H9 (cell line): ENCODE measurements around the gene PIAS2. TPM values are rescaled to one million over a fixed set of nuclear protein-coding genes. Genes with fewer than 3 reads are reported as not detected.

Experiments
- DNase-seq: peaks from one replicate; pipeline ENCODE4 v3.0.0-alpha.2; 2017
- H2AFZ ChIP-seq: one replicate; pipeline ENCODE4 v1.6.1; 2013; ENCODE audit warnings: mild to moderate bottlenecking, low read length, control low read depth, moderate library complexity
- H2AK5ac ChIP-seq: 2 replicates; pipeline ENCODE4 v1.6.1; 2013; ENCODE audit warnings: low read length, control low read depth, mixed read lengths; ENCODE audit not compliant: insufficient read length
- H2BK120ac ChIP-seq: one replicate; pipeline ENCODE4 v1.6.1; 2013; ENCODE audit warnings: low read depth, mild to moderate bottlenecking, low read length, control low read depth, inconsistent platforms; ENCODE audit not compliant: poor library complexity, severe bottlenecking
- H2BK12ac ChIP-seq: 2 replicates; pipeline ENCODE4 v1.6.1; 2013; ENCODE audit warnings: low read length, control low read depth, mixed read lengths, low read depth; ENCODE audit not compliant: insufficient read length
- H2BK15ac ChIP-seq: 2 replicates; pipeline ENCODE4 v1.6.1; 2013; ENCODE audit warnings: low read depth, low read length, control low read depth
- H2BK20ac ChIP-seq: one replicate; pipeline ENCODE4 v1.6.1; 2013; ENCODE audit warnings: low read depth, mild to moderate bottlenecking, low read length, control low read depth, inconsistent platforms; ENCODE audit not compliant: poor library complexity, severe bottlenecking
- H2BK5ac ChIP-seq: 2 replicates; pipeline ENCODE4 v1.6.1; 2013; ENCODE audit warnings: low read length, control low read depth, mixed read lengths; ENCODE audit not compliant: insufficient read length
- H3K14ac ChIP-seq: 2 replicates; pipeline ENCODE4 v1.6.1; 2013; ENCODE audit warnings: low read length, control low read depth; ENCODE audit not compliant: insufficient read depth
- H3K18ac ChIP-seq: 2 replicates; pipeline ENCODE4 v1.6.1; 2013; ENCODE audit warnings: low read depth, mild to moderate bottlenecking, mixed read lengths, low read length, control low read depth; ENCODE audit not compliant: insufficient read length
- H3K23ac ChIP-seq: 2 replicates; pipeline ENCODE4 v1.6.1; 2013; ENCODE audit warnings: low read length, control low read depth, mixed read lengths, low read depth; ENCODE audit not compliant: insufficient read length
- H3K23me2 ChIP-seq: 2 replicates; pipeline ENCODE4 v1.6.1; 2013; ENCODE audit warnings: low read depth, mild to moderate bottlenecking, mixed read lengths, low read length, control low read depth; ENCODE audit not compliant: insufficient read length, poor library complexity, severe bottlenecking
- H3K27ac ChIP-seq: 2 replicates; pipeline ENCODE4 v1.5.1; 2013; ENCODE audit warnings: low read length, control low read depth, mixed read lengths, low read depth; ENCODE audit not compliant: insufficient read length
- H3K27me3 ChIP-seq: 2 replicates; pipeline ENCODE4 v1.6.1; 2013; ENCODE audit warnings: low read length, control low read depth, inconsistent platforms; ENCODE audit not compliant: insufficient read depth
- H3K4ac ChIP-seq: 2 replicates; pipeline ENCODE4 v1.6.1; 2013; ENCODE audit warnings: low read depth, mild to moderate bottlenecking, control low read depth, inconsistent platforms, low read length, moderate library complexity
- H3K4me1 ChIP-seq: 2 replicates; pipeline ENCODE4 v1.6.1; 2013; ENCODE audit warnings: low read length, control low read depth, inconsistent platforms; ENCODE audit not compliant: insufficient read depth
- H3K4me2 ChIP-seq: 2 replicates; pipeline ENCODE4 v1.6.1; 2013; ENCODE audit warnings: low read length, control low read depth, mixed read lengths; ENCODE audit not compliant: insufficient read length, insufficient read depth
- H3K56ac ChIP-seq: 2 replicates; pipeline ENCODE4 v1.6.1; 2013; ENCODE audit warnings: low read depth, mild to moderate bottlenecking, mixed read lengths, low read length, control low read depth; ENCODE audit not compliant: insufficient read length
- H3K79me1 ChIP-seq: 2 replicates; pipeline ENCODE4 v1.6.1; 2013; ENCODE audit warnings: low read depth, mild to moderate bottlenecking, moderate library complexity, low read length, control low read depth, inconsistent platforms; ENCODE audit not compliant: insufficient read depth, poor library complexity, severe bottlenecking
- H3K79me2 ChIP-seq: 2 replicates; pipeline ENCODE4 v1.6.1; 2013; ENCODE audit warnings: low read length, control low read depth, inconsistent platforms; ENCODE audit not compliant: insufficient read depth
- H3K9ac ChIP-seq: 2 replicates; pipeline ENCODE4 v1.6.1; 2013; ENCODE audit warnings: low read length, control low read depth, mixed read lengths; ENCODE audit not compliant: insufficient read length; ENCODE audit errors: extremely low read depth
- H3K9me3 ChIP-seq: one replicate; pipeline ENCODE4 v1.6.1; 2013; ENCODE audit warnings: low read depth, low read length, inconsistent platforms; ENCODE audit not compliant: control insufficient read depth
- H3T11ph ChIP-seq: one replicate; pipeline ENCODE4 v1.6.1; 2013; ENCODE audit warnings: mild to moderate bottlenecking, low read length, control low read depth, inconsistent platforms
- H4K20me1 ChIP-seq: one replicate; pipeline ENCODE4 v1.6.1; 2013; ENCODE audit not compliant: control insufficient read depth, insufficient read length, insufficient read depth
- H4K5ac ChIP-seq: 2 replicates; pipeline ENCODE4 v1.6.1; 2013; ENCODE audit warnings: low read depth, mild to moderate bottlenecking, mixed read lengths, low read length, control low read depth; ENCODE audit not compliant: insufficient read length
- H4K8ac ChIP-seq: replicated peaks from 2 replicates; pipeline ENCODE4 v1.6.1; 2013; ENCODE audit warnings: low read length, control low read depth, mixed read lengths, low read depth; ENCODE audit not compliant: insufficient read length
- H4K91ac ChIP-seq: 2 replicates; pipeline ENCODE4 v1.6.1; 2013; ENCODE audit warnings: low read depth, mild to moderate bottlenecking, moderate library complexity, mixed read lengths, low read length, control low read depth; ENCODE audit not compliant: insufficient read length
- H3K27ac Mint-ChIP-seq, 3 experiments: 2 replicates in 2 of 3; 3 replicates in 1 of 3; pipeline ENCODE4 v1.8.0; 2020 to 2021; ENCODE audit warnings: mixed read lengths in 3 of 3, mild to moderate bottlenecking in 1 of 3, moderate library complexity in 1 of 3
- H3K27me3 Mint-ChIP-seq: 2 replicates; pipeline ENCODE4 v1.8.0; 2021; ENCODE audit warnings: low read depth, mild to moderate bottlenecking, moderate library complexity, mixed read lengths
- H3K36me3 Mint-ChIP-seq, 3 experiments: 2 replicates in 2 of 3; 3 replicates in 1 of 3; pipeline ENCODE4 v1.8.0; 2020 to 2021; ENCODE audit warnings: low read depth in 3 of 3, mixed read lengths in 3 of 3; ENCODE audit not compliant: insufficient read depth in 1 of 3
- H3K4me1 Mint-ChIP-seq, 2 experiments: 2 replicates each; pipeline ENCODE4 v1.8.0; 2020; ENCODE audit warnings: mixed read lengths in 2 of 2
- H3K4me3 Mint-ChIP-seq, 2 experiments: 2 replicates in 1 of 2; 3 replicates in 1 of 2; pipeline ENCODE4 v1.8.0; 2020 to 2021; ENCODE audit warnings: mild to moderate bottlenecking in 2 of 2, mixed read lengths in 2 of 2, moderate library complexity in 1 of 2
- H3K9me3 Mint-ChIP-seq, 2 experiments: 2 replicates in 1 of 2; 3 replicates in 1 of 2; pipeline ENCODE4 v1.8.0; 2020; ENCODE audit warnings: mild to moderate bottlenecking in 2 of 2, mixed read lengths in 2 of 2, moderate library complexity in 1 of 2
- WGBS: extraction: QIAGEN DNeasy Blood & Tissue Kit; methylation state at CpG from one replicate; pipeline ENCODE4 v1.1.7; 2013; ENCODE audit warnings: missing lambda C conversion rate, low lambda C conversion rate, mixed read lengths; ENCODE audit not compliant: insufficient read length; ENCODE audit errors: extremely low coverage; 5-methylcytosine and 5-hydroxymethylcytosine counted together
- total RNA-seq: library from RNA; stranded (reverse); gene quantifications from 2 replicates; pipeline ENCODE4 v1.2.1, GENCODE V29; 2021
- TF ChIP-seq, protein P1 (sequence below): fragments of 200-600 bp; sonication (generic); conservative IDR thresholded peaks from 3 replicates; pipeline ENCODE4 v1.8.0; 2021; ENCODE audit warnings: antibody characterized with exemption, mild to moderate bottlenecking

PIAS2 gene
- total RNA-seq, 1 experiment from 2014 or later = 58.4 TPM

DNA sequence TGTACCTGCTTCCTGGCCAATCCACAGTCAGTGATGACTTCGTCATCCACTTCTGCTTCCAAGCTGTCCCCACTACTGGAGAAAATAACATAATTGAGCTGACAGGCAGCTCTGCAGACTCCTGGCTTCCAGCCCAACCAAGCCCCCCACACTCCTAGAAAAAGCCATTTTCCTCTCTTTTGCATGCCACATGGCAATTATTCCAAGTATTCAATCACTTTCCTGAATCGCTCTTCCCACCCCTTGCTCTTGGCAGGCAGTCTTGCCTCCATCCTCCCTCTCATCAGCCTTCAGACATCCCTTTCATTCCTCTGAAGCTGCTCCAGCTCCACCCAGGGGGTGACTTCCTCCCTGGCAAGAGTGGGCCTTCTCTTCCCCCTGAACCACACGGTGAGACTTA is 146.2 kb downstream of the PIAS2 start:
- Histone ChIP-seq H3K4me1 (peaks cover 3% of the 10 kb centered on the region; the same call in 1 of the 2 replicates), H2AK5ac (no peak overlapping the region), H3K23ac (no peak overlapping the region), H2BK120ac (no peak overlapping the region), H3K79me2 (no peaks in the 10 kb centered on the region), H4K20me1 (no peaks in the 10 kb centered on the region), H3K23me2 (no peaks in the 10 kb centered on the region), H2AFZ (no peak overlapping the region), H3K27me3 (no peaks in the 10 kb centered on the region), H4K91ac (no peak overlapping the region), H3T11ph (no peak overlapping the region), H4K5ac (no peak overlapping the region), H3K79me1 (no peaks in the 10 kb centered on the region), H3K4me2 (no peak overlapping the region), H3K9ac (no peak overlapping the region), H3K56ac (no peak overlapping the region), H2BK20ac (no peak overlapping the region), H2BK15ac (no peak overlapping the region), H4K8ac (no peak overlapping the region), H3K4ac (no peak overlapping the region), H3K27ac (no peak overlapping the region), H2BK12ac (no peak overlapping the region), H3K9me3 (no peaks in the 10 kb centered on the region), H3K14ac (no peak overlapping the region), H3K18ac (no peak overlapping the region), H2BK5ac (no peak overlapping the region)
- no peak overlapping the region for H3K4me3 Mint-ChIP-seq
- TF ChIP-seq, protein P1, sequence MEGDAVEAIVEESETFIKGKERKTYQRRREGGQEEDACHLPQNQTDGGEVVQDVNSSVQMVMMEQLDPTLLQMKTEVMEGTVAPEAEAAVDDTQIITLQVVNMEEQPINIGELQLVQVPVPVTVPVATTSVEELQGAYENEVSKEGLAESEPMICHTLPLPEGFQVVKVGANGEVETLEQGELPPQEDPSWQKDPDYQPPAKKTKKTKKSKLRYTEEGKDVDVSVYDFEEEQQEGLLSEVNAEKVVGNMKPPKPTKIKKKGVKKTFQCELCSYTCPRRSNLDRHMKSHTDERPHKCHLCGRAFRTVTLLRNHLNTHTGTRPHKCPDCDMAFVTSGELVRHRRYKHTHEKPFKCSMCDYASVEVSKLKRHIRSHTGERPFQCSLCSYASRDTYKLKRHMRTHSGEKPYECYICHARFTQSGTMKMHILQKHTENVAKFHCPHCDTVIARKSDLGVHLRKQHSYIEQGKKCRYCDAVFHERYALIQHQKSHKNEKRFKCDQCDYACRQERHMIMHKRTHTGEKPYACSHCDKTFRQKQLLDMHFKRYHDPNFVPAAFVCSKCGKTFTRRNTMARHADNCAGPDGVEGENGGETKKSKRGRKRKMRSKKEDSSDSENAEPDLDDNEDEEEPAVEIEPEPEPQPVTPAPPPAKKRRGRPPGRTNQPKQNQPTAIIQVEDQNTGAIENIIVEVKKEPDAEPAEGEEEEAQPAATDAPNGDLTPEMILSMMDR = no peak
- H3K4me1 Mint-ChIP-seq = peaks cover 36 to 39% of the 10 kb centered on the region in 2 experiments
- H3K36me3 Mint-ChIP-seq = no peaks in the 10 kb centered on the region
- no peaks in the 10 kb centered on the region for H3K9me3 Mint-ChIP-seq
- no peak for DNase-seq
- H3K27me3 Mint-ChIP-seq = peaks cover 4% of the 10 kb centered on the region
- H3K27ac Mint-ChIP-seq = no peak overlapping the region
- no CpG with 5 or more reads among the region's 3 CpGs for WGBS
